Stimulated activated CD4-positive, alpha-beta T cell treated with anti-CD3 and anti-CD28 coated beads, Interleukin-4, amount 100 ng/mL, for 48 hours (primary cell): ENCODE data around the gene CAV1.
"Not testable (repeated sequence)": the region's sequence is repeated elsewhere in the genome, so short reads cannot be mapped to it uniquely, and the experiment has no call there.

ENCODE experiments used
- DNase-seq, 2 donors: peaks; one replicate each; pipeline ENCODE4 v3.0.0-alpha.2; 2020; ENCODE audit warnings: low read depth in 2 of 2

The CAV1 gene

DNA sequence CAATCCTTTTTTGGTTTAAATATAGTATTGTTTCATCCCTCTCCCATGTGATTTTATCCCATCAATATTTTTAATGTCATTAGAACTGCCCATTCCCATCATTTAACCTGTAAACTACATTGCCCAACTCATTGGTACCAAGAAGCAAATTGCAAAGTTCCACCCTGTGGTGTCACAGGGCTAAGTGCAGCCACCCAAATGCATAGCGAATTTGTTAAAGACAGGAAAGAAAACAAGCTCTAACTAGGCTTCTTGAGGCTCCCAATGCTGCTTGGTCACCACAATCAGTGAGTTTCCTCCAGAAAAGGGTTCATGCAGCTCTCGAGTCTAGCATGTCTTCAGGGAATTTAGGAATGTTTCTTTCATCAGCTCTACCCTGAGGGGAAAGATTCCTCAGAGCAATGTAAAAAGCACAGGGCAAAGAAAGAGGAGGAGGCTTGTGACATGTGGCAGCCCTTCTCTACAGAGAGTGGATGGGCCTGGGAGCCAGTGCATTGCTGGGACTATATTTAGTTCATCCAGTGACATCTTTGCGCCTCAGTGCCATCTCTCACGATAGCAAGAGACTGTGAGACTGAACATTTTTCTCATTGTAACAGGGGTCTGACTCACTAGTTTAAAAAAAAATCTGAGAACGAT, 58.1 kb downstream of the CAV1 start:
- DNase-seq, result no peak

DNA sequence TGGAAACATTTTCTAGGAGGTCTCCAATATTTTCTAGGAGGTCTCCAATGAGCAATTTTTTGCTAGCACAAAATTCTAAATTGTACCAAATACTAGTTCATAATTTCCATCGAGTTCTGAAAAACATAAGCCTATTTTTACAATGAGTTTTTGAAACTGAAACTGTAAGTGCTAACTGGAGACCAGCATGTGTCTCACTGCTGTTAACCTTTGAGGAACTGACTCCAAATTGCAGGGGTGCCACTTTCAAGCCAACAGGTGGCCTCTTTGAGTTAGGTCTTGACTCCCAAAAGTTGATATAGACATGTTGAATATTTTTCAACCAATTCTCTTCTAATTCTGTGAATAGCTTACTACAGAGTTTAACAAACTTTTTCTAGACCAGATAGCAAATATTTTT, 58.8 kb downstream of the CAV1 start:
- no peak for DNase-seq

DNA sequence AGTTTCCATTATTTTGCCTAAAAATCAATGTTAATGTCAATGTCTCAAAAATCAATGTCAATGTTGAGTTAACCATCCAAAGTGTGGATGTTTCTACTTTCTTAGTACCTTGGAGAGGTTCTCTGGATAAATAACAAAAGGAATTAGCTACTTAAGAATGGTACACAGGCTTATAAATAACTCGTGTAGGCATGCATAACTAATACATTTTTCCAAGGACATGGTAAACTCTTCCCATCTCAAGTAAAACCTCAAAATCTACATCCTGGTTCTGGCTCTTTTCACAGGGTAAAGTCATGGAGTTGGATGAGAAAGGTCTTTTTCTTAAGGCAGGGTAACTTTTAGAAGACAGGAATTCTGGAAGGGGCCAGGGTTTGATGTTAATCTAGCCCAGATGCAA, 59.9 kb downstream of the CAV1 start:
- DNase-seq, result no peak

DNA sequence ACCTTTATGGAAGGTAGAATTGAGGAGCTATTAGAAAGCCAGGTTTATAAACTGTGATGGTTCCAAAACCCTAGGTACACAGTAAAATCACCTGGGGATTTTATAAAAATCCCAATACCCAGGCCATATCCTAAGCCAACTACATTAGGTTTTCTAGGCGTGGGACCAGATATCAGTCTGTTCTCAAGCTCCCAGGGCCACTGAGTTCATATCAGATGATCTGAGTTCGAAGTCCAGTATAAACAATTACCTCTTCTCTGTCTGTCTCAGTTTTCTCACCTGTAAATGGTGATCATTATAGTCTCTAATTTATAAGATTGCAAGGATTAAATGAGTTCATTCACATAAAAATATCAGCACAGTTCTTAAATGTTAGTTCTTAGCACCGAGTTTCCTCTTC, 60.6 kb downstream of the CAV1 start:
- DNase-seq, result no peak

DNA sequence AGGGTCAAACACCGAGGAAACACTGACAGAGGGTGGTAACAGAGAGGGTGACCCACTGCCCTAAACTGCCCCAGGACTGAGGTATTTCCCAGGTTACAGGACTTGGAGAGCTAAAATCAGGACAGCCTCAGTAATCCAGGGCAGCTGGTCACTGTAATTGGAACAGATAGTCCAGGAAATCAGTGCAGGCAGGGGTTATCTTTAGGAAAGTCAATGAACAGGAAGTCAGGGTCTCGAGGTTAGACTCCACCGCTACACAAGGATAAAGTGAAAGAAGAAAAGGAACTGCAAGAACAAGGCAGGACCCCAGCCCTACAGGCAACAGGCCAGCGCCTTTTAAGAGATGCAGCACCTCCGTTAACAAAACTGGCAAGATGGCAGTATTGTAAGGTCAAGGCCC, 61.1 kb downstream of the CAV1 start:
- DNase-seq, result no peak

DNA sequence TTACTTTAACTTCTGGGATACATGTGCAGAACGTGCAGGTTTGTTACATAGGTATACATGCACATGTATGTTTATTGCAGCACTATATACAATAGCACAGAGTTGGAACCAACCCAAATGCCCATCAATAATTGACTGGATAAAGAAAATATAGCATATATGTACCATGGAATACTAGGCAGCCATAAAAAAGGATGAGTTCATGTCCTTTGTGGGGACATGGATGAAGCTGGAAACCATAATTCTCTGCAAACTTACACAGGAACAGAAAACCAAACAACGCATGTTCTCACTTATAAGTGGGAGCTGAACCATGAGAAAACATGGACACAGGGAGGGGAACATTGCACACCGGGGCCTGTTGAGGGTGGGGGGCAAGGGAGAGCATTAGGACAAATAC, 62.4 kb downstream of the CAV1 start:
- not testable (repeated sequence) for DNase-seq

DNA sequence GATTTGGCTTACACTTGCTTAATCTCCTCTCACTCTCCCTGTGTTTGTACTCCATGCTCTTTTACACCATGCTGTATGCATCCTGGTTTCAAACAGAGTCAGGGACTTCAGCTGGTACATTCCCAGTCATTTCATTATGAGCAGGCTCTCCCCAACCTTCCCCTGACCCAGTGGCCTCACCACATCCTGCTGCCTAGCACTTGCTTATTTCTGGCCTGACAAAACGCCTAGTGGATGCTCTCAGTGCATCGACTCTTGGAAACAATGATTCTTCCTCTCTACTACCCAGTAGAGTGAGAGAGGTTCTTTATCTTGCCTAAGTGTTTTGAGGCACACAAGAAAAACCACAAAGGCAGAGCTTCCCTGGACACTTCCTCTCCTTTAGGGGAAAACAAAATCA, 63.4 kb downstream of the CAV1 start:
- peak; percentile 9 to 36 for DNase-seq

DNA sequence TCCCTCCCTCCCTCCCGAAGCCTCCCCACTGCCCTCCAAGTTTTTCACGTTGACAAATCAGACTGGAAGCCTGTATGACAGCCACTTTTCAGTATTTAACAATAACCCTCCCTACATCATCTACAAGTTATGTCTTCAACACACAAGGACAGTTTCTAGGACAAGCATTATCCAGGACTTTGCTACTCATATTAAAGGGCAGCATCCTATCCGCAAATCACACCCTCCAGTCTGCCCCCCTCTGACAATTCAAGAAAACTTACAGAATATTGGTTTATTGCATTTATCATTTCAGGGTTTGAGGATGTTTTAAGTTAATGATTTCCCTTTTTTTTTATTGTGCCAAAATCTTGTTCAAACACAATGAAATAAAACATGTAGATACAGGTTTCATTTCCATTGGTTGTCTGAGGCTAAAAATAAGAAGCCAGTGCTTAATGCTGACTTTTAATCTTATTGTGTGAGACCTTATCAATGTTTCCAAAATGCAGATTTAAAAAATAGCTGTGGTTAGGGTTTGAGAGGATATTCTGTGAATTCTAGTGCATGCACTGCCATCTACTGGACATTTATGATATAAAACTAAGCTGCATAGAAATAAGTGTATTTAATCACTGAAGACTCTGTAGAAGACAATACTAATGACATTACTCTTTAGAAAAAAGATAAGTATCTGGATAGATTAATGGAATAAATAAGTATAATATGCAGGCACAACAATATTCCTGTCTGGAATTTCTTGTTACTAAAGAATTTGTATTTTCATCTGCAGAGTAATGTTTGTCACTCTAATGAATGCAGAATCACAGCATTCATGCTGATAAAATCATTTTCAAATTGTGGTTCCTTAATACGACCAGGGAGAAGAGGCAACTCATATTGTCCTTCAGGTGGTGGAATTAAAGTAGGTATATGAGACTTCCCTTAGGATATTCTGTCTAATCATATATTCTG, 64.1 kb downstream of the CAV1 start:
- DNase-seq, result no peak

DNA sequence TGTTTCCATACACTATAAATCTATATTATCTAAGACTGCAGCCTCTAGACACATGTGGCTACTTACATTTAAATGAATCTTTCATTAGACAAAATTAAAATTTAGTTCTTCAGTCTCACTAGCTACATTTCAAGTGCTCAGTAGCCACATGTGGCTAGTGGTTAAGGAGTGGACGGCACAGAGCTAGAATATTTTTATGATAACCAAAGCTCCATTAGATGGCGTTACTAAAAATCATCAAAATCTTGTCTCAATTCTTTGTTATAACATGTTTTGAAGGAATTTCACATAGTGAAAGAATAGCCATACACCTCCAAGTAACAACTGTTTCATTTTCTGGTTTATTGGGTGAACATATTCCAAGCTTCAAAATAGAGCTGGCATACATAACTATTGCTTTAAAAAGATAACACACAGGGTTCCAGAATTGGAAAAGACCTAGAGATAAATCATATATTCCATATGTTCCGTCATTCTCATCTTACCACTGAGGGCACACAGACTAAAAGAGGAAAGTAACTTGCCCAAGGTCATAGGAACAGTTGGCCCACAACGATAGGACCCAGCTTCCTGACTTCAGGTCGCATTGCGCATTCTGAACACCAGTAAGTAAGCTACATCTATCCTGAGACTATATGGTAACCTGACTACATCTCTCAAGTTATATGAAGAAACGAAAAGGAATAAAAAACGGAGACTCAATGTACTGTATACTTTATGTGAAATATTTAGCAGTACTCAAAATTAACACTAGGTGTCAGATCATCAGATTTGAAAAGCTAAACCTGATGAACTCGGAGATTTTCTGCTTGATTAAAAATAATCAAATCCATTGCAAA, 66.6 kb downstream of the CAV1 start:
- DNase-seq, result no peak

DNA sequence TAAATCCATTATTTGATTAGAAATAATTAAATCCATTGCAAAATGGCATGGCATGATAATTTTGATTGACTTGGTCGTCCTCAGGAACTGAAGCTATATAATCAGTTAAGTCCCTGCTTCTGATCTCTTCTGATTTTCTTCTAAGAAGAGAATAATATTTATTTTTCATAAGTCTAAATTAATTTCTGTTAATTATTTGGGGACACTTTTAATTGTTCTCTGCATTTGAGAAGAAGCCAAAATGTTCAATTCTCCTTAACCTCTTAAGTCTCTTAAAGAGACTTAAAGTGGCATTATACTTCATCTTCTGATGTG, 67.2 kb downstream of the CAV1 start:
- no peak for DNase-seq

DNA sequence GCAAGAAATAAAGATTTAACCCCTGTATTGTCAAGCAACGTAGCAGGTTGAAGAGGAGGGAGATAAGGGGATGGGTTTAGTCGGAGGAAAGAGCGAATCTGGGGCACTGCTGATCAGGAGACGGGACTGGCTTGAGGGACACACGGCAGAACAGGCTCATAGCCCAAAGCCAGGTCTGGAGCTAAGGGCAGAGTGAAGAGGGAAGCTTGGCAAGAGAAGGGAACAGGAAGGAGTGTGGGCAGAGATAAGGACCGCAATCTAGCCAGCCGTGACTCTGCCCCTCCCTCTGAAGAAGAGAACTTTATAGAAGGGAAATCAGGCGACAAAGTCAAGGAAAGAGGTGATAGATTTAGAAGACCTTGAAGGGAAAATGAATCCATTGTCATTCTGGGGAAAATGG, 67.6 kb downstream of the CAV1 start:
- no peak for DNase-seq

DNA sequence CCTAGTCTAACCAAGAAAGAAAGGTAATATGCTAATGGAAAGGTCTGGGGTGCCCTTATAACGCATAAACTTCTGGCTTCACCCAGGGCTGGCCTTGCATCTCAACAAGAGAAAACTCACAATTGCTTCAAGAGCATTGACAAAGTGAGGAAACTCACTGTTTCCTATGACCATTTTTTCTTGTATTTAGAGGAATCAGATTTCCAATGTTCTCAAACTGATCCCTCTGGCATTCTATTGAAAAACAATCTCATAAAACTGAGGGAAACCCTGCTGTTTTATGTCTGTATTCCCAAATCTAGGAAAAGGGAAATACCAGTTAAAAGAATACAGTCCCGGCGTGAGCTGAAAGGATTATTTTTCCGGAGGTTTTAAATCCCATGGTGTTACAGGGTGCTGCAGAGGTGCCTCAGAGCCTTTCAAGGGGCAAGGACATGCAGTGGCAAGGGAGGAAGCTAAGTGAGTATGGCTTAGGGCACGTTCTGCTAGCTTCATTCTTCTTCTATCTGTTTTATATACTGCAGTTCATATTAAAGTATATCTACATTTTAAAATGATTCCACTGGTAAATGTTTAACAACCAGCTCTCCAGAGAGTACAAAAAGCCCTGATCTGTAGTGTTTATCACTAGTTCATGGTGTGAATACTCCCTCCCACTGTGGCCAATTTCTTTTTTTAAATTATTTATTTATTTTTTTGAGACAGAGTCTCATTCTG, 68.7 kb downstream of the CAV1 start:
- no peak for DNase-seq

DNA sequence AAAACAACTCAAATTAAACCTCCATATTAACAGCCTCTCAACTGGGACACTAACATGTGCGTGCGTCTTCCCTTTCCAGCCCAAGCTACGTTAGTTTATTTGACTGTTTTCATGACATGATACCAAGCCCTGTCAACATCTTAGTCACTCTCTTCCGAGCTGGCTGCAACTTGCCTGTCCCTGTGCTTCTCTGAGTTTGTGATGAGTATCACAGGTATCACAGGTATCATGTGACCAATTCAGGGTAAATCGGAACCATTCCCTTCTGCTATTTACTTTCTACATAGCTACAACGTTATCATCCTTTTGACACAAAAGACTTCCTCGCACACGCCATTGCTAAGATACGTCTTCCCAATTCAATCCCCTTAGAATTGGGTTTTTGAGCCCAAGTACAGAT, 70.2 kb downstream of the CAV1 start:
- no peak for DNase-seq

DNA sequence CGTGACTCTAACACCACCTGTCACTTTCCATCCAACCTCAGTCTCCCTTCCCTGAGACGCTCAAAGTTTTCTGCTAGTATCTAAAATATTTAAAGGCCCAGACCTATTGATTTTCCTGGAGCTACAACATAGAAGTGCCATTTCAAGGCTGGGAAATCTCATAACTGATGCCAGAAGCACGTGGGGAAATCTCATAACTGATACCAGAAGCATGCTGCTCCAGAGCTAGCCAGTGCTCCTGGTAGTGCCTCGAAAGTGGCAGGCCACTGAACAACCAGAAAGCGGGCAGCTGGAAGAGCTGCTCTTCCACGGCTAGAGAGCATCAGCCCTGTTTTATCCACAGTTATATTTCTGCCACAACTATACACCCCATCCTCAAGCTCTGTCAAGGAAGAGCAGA, 72.5 kb downstream of the CAV1 start:
- no peak for DNase-seq

DNA sequence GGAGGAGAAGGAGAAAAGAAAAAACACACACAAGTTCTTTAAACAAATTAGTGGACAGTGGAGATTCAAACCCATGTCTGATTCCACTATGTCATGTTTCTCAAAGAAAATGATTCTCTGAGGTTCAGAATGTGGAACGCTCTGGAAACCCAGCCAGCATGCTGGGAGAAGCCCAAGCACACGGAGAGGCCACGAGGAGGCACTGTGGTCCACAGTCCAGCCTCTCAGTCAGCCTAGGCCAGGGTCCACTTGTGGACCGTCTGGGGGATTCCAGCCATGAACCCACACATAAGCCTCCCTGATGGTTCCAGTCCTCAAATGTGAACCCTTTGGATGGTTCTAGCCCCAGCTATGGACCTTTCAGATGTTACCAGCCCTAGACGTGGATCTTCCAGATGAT, 73.4 kb downstream of the CAV1 start:
- DNase-seq, result no peak

DNA sequence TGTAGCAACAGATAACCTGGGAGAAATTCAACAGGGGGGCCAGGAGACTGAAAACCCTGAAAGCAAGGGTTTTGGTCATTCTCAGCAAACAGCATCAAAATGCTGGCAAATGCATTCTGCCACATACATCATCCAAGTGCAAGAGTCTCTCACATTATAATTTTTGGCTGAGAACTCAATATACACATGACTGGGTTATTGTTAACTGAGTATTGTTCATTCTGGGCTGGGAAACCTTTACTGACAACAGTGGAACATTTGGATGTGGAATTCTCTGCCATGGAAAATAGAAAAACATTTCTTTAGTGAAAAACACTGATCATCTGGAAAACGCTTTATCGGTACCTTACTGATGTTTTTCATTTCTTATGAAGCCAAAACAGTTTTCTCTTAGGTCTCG, 74.0 kb downstream of the CAV1 start:
- DNase-seq, result no peak

DNA sequence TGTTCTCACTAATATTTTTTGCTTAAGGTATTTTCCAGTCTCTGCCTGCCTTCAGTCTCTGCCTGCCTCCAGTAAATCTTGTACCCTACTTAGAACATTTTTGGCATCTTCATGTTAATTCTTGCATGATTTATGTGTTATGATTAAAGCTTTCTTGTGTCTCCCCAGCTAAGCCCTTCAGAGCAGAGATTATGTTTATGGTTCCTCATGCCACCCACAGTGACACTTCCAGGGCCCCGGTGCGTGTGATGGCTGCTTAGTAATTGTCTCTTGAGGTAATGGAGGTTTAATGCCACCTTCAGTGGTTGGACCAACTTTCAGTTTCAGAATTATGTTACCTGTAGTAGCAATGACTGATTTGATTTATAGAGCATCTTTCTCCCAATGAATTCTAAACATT, 76.6 kb downstream of the CAV1 start:
- DNase-seq, result peak; percentile 11

DNA sequence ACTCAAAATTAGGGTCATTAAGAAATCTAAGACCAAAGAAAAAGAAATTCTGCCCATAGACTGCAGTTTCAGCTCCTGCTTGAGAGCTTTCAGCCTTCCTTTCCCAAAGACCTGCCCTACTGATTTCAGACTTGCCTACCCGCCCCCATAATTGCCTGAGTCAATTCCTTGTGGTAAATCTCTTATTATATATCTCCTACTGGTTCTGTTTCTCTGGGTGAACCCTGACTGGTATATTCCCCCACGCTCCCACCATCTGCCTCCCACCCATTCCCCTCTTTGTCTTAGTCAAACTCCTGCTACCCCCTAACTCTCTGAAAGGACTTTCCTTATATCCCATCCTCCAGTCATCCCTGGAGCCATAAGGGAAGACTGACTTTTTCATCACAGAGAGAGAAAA, 82.5 kb downstream of the CAV1 start:
- no peak for DNase-seq

DNA sequence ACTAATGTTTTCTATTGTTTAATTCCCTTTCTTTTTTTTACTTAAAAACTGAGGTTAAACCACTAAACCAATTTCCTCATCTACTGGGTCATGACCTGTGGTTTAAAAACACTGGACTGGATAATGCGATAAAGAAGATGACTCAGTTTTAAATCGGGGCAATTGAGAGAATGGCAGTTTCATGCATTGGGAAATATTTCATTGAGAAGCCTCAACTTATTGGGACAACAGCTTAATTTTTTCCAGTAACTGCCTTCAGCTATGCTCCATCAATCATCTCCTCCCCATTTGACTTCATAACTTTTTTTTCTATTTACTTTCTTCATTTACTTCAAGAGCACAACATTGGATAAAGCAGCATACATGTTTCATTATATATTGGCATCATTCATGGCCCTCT, 85.4 kb downstream of the CAV1 start:
- no peak for DNase-seq

DNA sequence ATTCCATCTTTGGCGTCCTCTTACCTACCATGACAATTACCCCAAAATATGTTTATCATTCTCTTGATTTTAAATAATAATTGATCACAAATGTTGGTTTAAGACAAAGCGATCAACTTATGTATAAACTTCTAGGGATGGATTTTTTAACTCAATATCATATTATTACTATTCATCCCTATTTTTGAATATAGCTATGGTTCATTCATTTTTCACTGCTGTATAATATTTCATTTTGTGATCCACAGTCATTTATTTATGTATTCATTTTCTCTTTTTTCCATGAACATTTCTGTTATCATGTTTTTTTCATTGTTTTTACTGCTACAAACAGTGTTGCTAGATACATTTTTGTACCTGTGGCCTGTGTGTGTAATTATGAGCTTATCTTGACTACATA, 85.9 kb downstream of the CAV1 start:
- DNase-seq, result no peak
